Right lobe of liver (tissue), 4 donors: ENCODE measurements around the gene MOBP.

Experiments used
- POLR2A ChIP-seq: fragments of 450-650 bp; IDR thresholded peaks from one replicate; pipeline ENCODE4 v1.6.1; 2017; ENCODE audit warnings: antibody characterized with exemption, mild to moderate bottlenecking
- TF ChIP-seq, protein P1 (sequence below), 4 donors: fragments of 200-600 bp in 3 of 4; fragments of 450-650 bp in 1 of 4; IDR thresholded peaks; one replicate each; pipeline versions ENCODE4 v1.5.1 to v1.8.0; 2016 to 2022; ENCODE audit warnings: antibody characterized with exemption in 4 of 4, mild to moderate bottlenecking in 2 of 4
- donor health status: DM: no; HTN: no; CAD: no.
- donor health status: DM: no; HTN: no; CAD: no.
- donor health status: DM: no; HTN: yes; CAD: no.

GRCh38 chr3:39449796-39450195 lies 17.7 kb upstream of the MOBP start:
- TF ChIP-seq POLR2A, result no peak
- TF ChIP-seq, protein P1, sequence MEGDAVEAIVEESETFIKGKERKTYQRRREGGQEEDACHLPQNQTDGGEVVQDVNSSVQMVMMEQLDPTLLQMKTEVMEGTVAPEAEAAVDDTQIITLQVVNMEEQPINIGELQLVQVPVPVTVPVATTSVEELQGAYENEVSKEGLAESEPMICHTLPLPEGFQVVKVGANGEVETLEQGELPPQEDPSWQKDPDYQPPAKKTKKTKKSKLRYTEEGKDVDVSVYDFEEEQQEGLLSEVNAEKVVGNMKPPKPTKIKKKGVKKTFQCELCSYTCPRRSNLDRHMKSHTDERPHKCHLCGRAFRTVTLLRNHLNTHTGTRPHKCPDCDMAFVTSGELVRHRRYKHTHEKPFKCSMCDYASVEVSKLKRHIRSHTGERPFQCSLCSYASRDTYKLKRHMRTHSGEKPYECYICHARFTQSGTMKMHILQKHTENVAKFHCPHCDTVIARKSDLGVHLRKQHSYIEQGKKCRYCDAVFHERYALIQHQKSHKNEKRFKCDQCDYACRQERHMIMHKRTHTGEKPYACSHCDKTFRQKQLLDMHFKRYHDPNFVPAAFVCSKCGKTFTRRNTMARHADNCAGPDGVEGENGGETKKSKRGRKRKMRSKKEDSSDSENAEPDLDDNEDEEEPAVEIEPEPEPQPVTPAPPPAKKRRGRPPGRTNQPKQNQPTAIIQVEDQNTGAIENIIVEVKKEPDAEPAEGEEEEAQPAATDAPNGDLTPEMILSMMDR (IDR thresholded peaks at IDR 0.05), result no peak
